GM12878 (cell line): ENCODE results near the gene SPPL3. TPM values are rescaled to one million over a fixed set of nuclear protein-coding genes. Genes with fewer than 3 reads are reported as not detected.

ENCODE experiments used
- ATAC-seq: fragments of 200-7000 bp; cut with Tn5 transposase; 3 replicates; pipeline ENCODE4 v1.9.1; 2020; ENCODE audit warnings: mild to moderate bottlenecking, moderate library complexity
- BruUV-seq: library from RNA; stranded (reverse); fragments of 400-500 nt; replicated peaks from 2 replicates; lab custom pipeline; 2021; lab: Mats Ljungman, UMichigan
- CTCF ChIA-PET: fragments of 300-600 bp; sonication (Branson Sonifier 250); formaldehyde crosslinking; extraction: SDS; loops from one replicate; lab custom pipeline; 2021; ENCODE audit warnings: inconsistent platforms; lab: Yijun Ruan, JAX
- POLR2A ChIA-PET: fragments of 350-600 bp; formaldehyde crosslinking; extraction: SDS; loops from one replicate; lab custom pipeline; 2021; ENCODE audit warnings: inconsistent platforms; lab: Charles Lee
- RAD21 ChIA-PET: fragments of 300-600 bp; sonication (Branson Sonifier 250); formaldehyde crosslinking; loops from one replicate; lab custom pipeline; 2023; ENCODE audit warnings: antibody characterized with exemption; ENCODE audit not compliant: unreplicated experiment; lab: Charles Lee
- SMC1A ChIA-PET: fragments of 300-600 bp; sonication (Branson Sonifier 250); formaldehyde crosslinking; loops from one replicate; lab custom pipeline; 2023; ENCODE audit not compliant: unreplicated experiment, uncharacterized antibody; lab: Charles Lee
- DNase-seq: peaks from one replicate; pipeline ENCODE4 v3.0.0-alpha.2; 2011; ENCODE audit warnings: low read depth, low spot score
- FAIRE-seq: peaks from 3 replicates; lab custom pipeline; 2011; peaks lifted over from hg19 to GRCh38; lab: Jason Lieb, UNC
- H2AFZ ChIP-seq: 2 replicates; pipeline ENCODE4 v1.6.0; 2011; ENCODE audit warnings: low read depth, low read length, control low read depth; ENCODE audit not compliant: control insufficient read depth
- H3K27ac ChIP-seq: 2 replicates; pipeline ENCODE4 v1.5.1; 2011; ENCODE audit warnings: control low read depth; ENCODE audit not compliant: control insufficient read depth, insufficient read depth
- H3K27me3 ChIP-seq, 2 experiments: replicated peaks in 1 of 2; 2 replicates each; pipeline versions ENCODE4 v1.6.0 to v1.6.1; 2011; ENCODE audit warnings: low read length in 1 of 2; ENCODE audit not compliant: control insufficient read depth in 2 of 2, insufficient read depth in 2 of 2
- H3K36me3 ChIP-seq, 2 experiments: 2 replicates each; pipeline ENCODE4 v1.5.1; 2011; ENCODE audit warnings: low read length in 1 of 2; ENCODE audit not compliant: control insufficient read depth in 2 of 2, insufficient read depth in 2 of 2
- H3K4me1 ChIP-seq: 2 replicates; pipeline ENCODE4 v1.6.1; 2011; ENCODE audit warnings: mild to moderate bottlenecking, low read length, moderate library complexity, mixed read lengths; ENCODE audit not compliant: control insufficient read depth, insufficient read depth
- H3K4me2 ChIP-seq: 2 replicates; pipeline ENCODE4 v1.6.0; 2011; ENCODE audit warnings: control low read depth; ENCODE audit not compliant: control insufficient read depth, insufficient read depth
- H3K4me3 ChIP-seq: fragments of 200-600 bp; sonication (generic); 2 replicates; pipeline ENCODE4 v1.5.1; 2016
- H3K79me2 ChIP-seq: 2 replicates; pipeline ENCODE4 v1.6.0; 2011; ENCODE audit warnings: low read length; ENCODE audit not compliant: control insufficient read depth, insufficient read depth
- H3K9ac ChIP-seq: 2 replicates; pipeline ENCODE4 v1.8.0; 2011; ENCODE audit warnings: low read length, control low read depth, mixed read lengths; ENCODE audit not compliant: control insufficient read depth, insufficient read depth
- H3K9me3 ChIP-seq: replicated peaks from 3 replicates; pipeline ENCODE4 v1.5.1; 2011; ENCODE audit warnings: mild to moderate bottlenecking, low read length; ENCODE audit not compliant: control insufficient read depth, insufficient read depth
- H4K20me1 ChIP-seq: 2 replicates; pipeline ENCODE4 v1.6.0; 2011; ENCODE audit not compliant: control insufficient read depth, insufficient read depth
- IKZF2 ChIP-seq, 2 experiments: fragments of 450-650 bp; IDR thresholded peaks; 2 replicates each; pipeline ENCODE4 v1.6.1; 2017; ENCODE audit warnings: mild to moderate bottlenecking in 2 of 2, moderate library complexity in 2 of 2
- JUNB ChIP-seq: IDR thresholded peaks from 2 replicates; pipeline ENCODE4 v1.6.1; 2016; ENCODE audit warnings: antibody characterized with exemption, mild to moderate bottlenecking
- JUND ChIP-seq: IDR thresholded peaks from 2 replicates; pipeline ENCODE4 v1.6.1; 2012; ENCODE audit warnings: low read depth, mild to moderate bottlenecking, low read length, improper control_type of control experiment, moderate library complexity
- KLF5 ChIP-seq: fragments of 450-650 bp; IDR thresholded peaks from 2 replicates; pipeline ENCODE4 v1.6.1; 2014; ENCODE audit warnings: mild to moderate bottlenecking; ENCODE audit not compliant: partially characterized antibody
- MXI1 ChIP-seq: fragments of 150-350 bp; IDR thresholded peaks from 2 replicates; pipeline ENCODE4 v1.6.1; 2011; ENCODE audit warnings: low read depth, mild to moderate bottlenecking, inconsistent platforms, low read length, improper control_type of control experiment
- NFXL1 ChIP-seq: fragments of 450-650 bp; IDR thresholded peaks from 2 replicates; pipeline ENCODE4 v1.6.1; 2017; ENCODE audit warnings: antibody characterized with exemption, mild to moderate bottlenecking, borderline replicate concordance
- NR2C1 ChIP-seq: fragments of 450-650 bp; IDR thresholded peaks from 2 replicates; pipeline ENCODE4 v1.6.1; 2017; ENCODE audit warnings: antibody characterized with exemption, mild to moderate bottlenecking, moderate library complexity
- NR2C2 ChIP-seq: IDR thresholded peaks from 2 replicates; pipeline ENCODE4 v1.6.1; 2011; ENCODE audit warnings: borderline replicate concordance, low read depth; ENCODE audit not compliant: control insufficient read depth, insufficient read length
- RBBP5 ChIP-seq: fragments of 200-600 bp; sonication (generic); conservative IDR thresholded peaks from 2 replicates; pipeline ENCODE4 v1.6.1; 2016
- SP1 ChIP-seq: IDR thresholded peaks from one replicate; pipeline ENCODE4 v1.6.1; 2011; ENCODE audit warnings: low read depth, low read length
- SREBF1 ChIP-seq: IDR thresholded peaks from 2 replicates; pipeline ENCODE4 v1.6.1; 2012; ENCODE audit warnings: mild to moderate bottlenecking, low read length
- SREBF2 ChIP-seq: IDR thresholded peaks from 2 replicates; pipeline ENCODE4 v1.6.1; 2012; ENCODE audit warnings: mild to moderate bottlenecking, low read length
- WRNIP1 ChIP-seq: IDR thresholded peaks from 2 replicates; pipeline ENCODE4 v1.6.1; 2011; ENCODE audit warnings: low read depth, low read length, improper control_type of control experiment, borderline replicate concordance
- YBX1 ChIP-seq: fragments of 450-650 bp; IDR thresholded peaks from 2 replicates; pipeline ENCODE4 v1.6.1; 2016; ENCODE audit warnings: antibody characterized with exemption
- YY1 ChIP-seq: IDR thresholded peaks from 2 replicates; pipeline ENCODE4 v1.6.1; 2011; ENCODE audit warnings: low read depth, mild to moderate bottlenecking, low read length
- ZBED1 ChIP-seq: IDR thresholded peaks from 2 replicates; pipeline ENCODE4 v1.6.1; 2016; ENCODE audit warnings: borderline replicate concordance
- ZNF24 ChIP-seq: fragments of 450-650 bp; IDR thresholded peaks from 2 replicates; pipeline ENCODE4 v1.6.1; 2017; ENCODE audit warnings: antibody characterized with exemption, mild to moderate bottlenecking
- ZZZ3 ChIP-seq: IDR thresholded peaks from 2 replicates; pipeline ENCODE4 v1.6.1; 2011; ENCODE audit warnings: low read depth; ENCODE audit not compliant: control insufficient read depth, insufficient read length
- WGBS: methylation state at CpG from one replicate; pipeline ENCODE4 v1.1.6; 2016; ENCODE audit warnings: low lambda C conversion rate; ENCODE audit not compliant: insufficient replicate concordance, insufficient coverage; ENCODE audit errors: missing lambda C conversion rate; 5-methylcytosine and 5-hydroxymethylcytosine counted together
- in situ Hi-C: fragments of 300-500 bp; cut with MboI; formaldehyde crosslinking; loops from 9 replicates; pipeline ENCODE4 v1.14.3; 2018; ENCODE audit warnings: mixed read lengths
- intact Hi-C: fragments of 100-400 bp; cut with micrococcal nuclease; formaldehyde crosslinking; loops from one replicate; pipeline ENCODE4 v1.14.2; 2022; ENCODE audit not compliant: unreplicated experiment
- polyA plus RNA-seq, 11 experiments: library from polyadenylated mRNA; depleted of rRNA in 4 of 11; unstranded in 6 of 11; stranded (reverse) in 5 of 11; fragments of >200 nt; fragmentation: Nextera tagmentation in 4 of 11; fragmentation: Illumina TruSeq in 1 of 11; extraction: Ambion mirVana in 4 of 11; extraction: Trizol in 1 of 11; gene quantifications; 1 replicate in 1 of 11; 2 replicates in 10 of 11; pipeline versions ENCODE4 v1.2.1 to v1.2.3, GENCODE V29; 2011 to 2016; ENCODE audit warnings: inconsistent platforms in 2 of 11, missing spikeins in 2 of 11, low read depth in 1 of 11
- total RNA-seq, 4 experiments: library from RNA; depleted of rRNA in 3 of 4; stranded (reverse); fragments of >200 nt in 3 of 4; fragmentation: Illumina TruSeq in 1 of 4; extraction: Trizol in 1 of 4; gene quantifications; 2 replicates each; pipeline versions ENCODE4 v1.2.1 to v1.2.3, GENCODE V29; 2013 to 2021
- TF ChIP-seq, protein P1 (sequence below): fragments of 450-650 bp; IDR thresholded peaks from 2 replicates; pipeline ENCODE4 v1.6.1; 2017; ENCODE audit warnings: mild to moderate bottlenecking, moderate library complexity
- TF ChIP-seq, protein P2 (sequence below): IDR thresholded peaks from 2 replicates; pipeline ENCODE4 v1.6.1; 2011; ENCODE audit warnings: borderline replicate concordance, low read depth, mild to moderate bottlenecking, moderate library complexity, low read length; ENCODE audit not compliant: insufficient read depth, poor library complexity, severe bottlenecking

The SPPL3 gene
- total and polyA plus RNA-seq, 10 of the 15 experiments (the other 5 are each of a cell fraction or from before 2014, with no cell fraction given) = 4.3 to 45.5 (median 11.7) TPM

DNA sequence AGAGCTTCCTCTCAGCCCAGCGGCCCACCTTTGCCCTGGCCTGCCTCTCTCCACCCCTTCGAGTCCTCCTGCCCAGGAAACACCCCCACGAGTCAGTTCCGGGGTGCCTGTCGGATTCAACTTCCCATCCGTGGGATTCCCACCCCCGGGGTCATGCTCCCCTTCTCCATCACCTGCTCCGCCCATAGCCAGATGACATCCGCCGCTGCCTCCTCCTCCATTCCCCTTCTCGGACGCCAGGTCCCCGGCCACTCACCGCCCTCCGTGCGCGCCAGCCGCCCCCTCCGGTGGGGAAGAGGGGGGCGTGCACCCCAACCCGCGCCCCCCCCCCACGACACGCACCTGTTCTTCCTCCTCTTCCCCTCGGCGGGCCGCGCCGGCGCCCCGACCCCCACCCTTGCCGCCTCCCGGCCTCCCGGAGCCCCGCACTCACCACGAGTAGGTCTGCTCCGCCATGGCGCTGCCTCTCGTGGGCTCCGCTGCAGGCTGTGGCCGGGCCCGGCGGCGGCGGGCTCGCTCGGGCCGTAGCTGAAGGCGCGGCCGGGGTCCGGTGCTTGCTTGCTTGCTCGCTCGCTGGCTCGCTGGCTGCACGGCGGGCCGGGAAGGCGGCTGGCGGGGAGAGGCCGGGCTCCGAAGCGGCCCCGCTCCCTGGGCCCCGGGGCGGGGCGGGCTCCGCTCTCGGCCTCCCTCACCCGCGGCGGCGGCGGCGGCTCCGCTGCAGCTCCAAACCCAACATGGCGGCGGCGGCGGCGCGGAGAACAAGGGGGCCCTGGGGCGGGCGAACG, 554 bp downstream of the SPPL3 start:
- H3K4me3 ChIP-seq = peak overlapping the region; percentile 91
- no peak for TF ChIP-seq ZBED1
- TF ChIP-seq, protein P1, sequence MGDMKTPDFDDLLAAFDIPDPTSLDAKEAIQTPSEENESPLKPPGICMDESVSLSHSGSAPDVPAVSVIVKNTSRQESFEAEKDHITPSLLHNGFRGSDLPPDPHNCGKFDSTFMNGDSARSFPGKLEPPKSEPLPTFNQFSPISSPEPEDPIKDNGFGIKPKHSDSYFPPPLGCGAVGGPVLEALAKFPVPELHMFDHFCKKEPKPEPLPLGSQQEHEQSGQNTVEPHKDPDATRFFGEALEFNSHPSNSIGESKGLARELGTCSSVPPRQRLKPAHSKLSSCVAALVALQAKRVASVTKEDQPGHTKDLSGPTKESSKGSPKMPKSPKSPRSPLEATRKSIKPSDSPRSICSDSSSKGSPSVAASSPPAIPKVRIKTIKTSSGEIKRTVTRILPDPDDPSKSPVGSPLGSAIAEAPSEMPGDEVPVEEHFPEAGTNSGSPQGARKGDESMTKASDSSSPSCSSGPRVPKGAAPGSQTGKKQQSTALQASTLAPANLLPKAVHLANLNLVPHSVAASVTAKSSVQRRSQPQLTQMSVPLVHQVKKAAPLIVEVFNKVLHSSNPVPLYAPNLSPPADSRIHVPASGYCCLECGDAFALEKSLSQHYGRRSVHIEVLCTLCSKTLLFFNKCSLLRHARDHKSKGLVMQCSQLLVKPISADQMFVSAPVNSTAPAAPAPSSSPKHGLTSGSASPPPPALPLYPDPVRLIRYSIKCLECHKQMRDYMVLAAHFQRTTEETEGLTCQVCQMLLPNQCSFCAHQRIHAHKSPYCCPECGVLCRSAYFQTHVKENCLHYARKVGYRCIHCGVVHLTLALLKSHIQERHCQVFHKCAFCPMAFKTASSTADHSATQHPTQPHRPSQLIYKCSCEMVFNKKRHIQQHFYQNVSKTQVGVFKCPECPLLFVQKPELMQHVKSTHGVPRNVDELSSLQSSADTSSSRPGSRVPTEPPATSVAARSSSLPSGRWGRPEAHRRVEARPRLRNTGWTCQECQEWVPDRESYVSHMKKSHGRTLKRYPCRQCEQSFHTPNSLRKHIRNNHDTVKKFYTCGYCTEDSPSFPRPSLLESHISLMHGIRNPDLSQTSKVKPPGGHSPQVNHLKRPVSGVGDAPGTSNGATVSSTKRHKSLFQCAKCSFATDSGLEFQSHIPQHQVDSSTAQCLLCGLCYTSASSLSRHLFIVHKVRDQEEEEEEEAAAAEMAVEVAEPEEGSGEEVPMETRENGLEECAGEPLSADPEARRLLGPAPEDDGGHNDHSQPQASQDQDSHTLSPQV = no peak
- TF ChIP-seq NR2C2 = no peak
- TF ChIP-seq ZZZ3 = no peak
- TF ChIP-seq SP1 = no peak
- TF ChIP-seq SREBF2 = no peak
- peak; percentile 80 for TF ChIP-seq NR2C1
- TF ChIP-seq JUNB = no peak
- peak; percentile 65 to 77 for TF ChIP-seq IKZF2 (IDR thresholded peaks at IDR 0.05)
- TF ChIP-seq RBBP5 = no peak
- TF ChIP-seq JUND = no peak
- TF ChIP-seq KLF5 = no peak
- 0 out of 2 replicates have a peak, but pooled peaks have one; percentile 35 for TF ChIP-seq MXI1
- no peak for TF ChIP-seq WRNIP1
- no peak for TF ChIP-seq SREBF1
- TF ChIP-seq, protein P2, sequence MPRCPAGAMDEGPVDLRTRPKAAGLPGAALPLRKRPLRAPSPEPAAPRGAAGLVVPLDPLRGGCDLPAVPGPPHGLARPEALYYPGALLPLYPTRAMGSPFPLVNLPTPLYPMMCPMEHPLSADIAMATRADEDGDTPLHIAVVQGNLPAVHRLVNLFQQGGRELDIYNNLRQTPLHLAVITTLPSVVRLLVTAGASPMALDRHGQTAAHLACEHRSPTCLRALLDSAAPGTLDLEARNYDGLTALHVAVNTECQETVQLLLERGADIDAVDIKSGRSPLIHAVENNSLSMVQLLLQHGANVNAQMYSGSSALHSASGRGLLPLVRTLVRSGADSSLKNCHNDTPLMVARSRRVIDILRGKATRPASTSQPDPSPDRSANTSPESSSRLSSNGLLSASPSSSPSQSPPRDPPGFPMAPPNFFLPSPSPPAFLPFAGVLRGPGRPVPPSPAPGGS = no peak
- no peak for TF ChIP-seq NFXL1
- TF ChIP-seq ZNF24 = no peak
- TF ChIP-seq YBX1 = no peak
- peak; percentile 79 for TF ChIP-seq YY1

More for the DNA sequence above, 554 bp downstream of the SPPL3 start:
- H3K36me3 ChIP-seq = peaks cover 2 to 7% of the 10 kb centered on the region in 2 experiments; a peak in 2 of 4 replicates
- H3K9me3 ChIP-seq = no peaks in the 10 kb centered on the region
- no peaks in the 10 kb centered on the region for H3K27me3 ChIP-seq
- peak overlapping the region; percentile 66 for H3K9ac ChIP-seq
- RAD21 ChIA-PET = interaction anchor here (0.7 to 3.0 kb wide), 15 partner anchors 12 to 322 kb away, joined by 3 to 19 read pairs (median 5); partner anchors contain the start of gene POP5
- intact Hi-C loops (loop anchor here (2.0 to 5.0 kb wide), 4 partner anchors 51 to 321 kb away; partner anchors contain the start of gene POP5), in situ Hi-C loops (no loop called here)
- 0 out of 2 replicates have a peak, but pooled peaks cover 3% of the 10 kb centered on the region for H3K4me1 ChIP-seq
- 2% methylated on average over 36 of the region's 85 CpGs for WGBS
- H3K79me2 ChIP-seq = peaks cover 51% of the 10 kb centered on the region
- POLR2A ChIA-PET = interaction anchor here (0.6 to 2.3 kb wide), 6 partner anchors 8 to 1237 kb away, joined by 3 to 15 read pairs (median 4); no protein-coding TSS in a partner anchor
- SMC1A ChIA-PET = interaction anchor here (1.0 to 5.3 kb wide), 11 partner anchors 12 to 104 kb away, joined by 3 to 38 read pairs (median 7); no protein-coding TSS in a partner anchor
- FAIRE-seq = peak; percentile 80
- peak overlapping the region; percentile 22; the same call in 1 of the 2 replicates for H3K4me2 ChIP-seq
- peak overlapping the region; percentile 79 for H3K27ac ChIP-seq
- no peaks in the 10 kb centered on the region for H4K20me1 ChIP-seq
- BruUV-seq = no TSS peak
- CTCF ChIA-PET = interaction anchor here (0.6 to 4.6 kb wide), 8 partner anchors 9 to 255 kb away, joined by 3 to 22 read pairs (median 6); no protein-coding TSS in a partner anchor
- peak; percentile 71 for ATAC-seq
- peak; percentile 48 for DNase-seq
- H2AFZ ChIP-seq = peak overlapping the region; percentile 39
